GM10248 (cell line): ENCODE results near the gene VAT1L.

Experiments used
- CTCF ChIA-PET: fragments of 300-600 bp; sonication (Branson Sonifier 250); formaldehyde crosslinking; extraction: SDS; loops from one replicate; lab custom pipeline; 2021; ENCODE audit warnings: antibody characterized with exemption; lab: Yijun Ruan, JAX
- POLR2A ChIA-PET: fragments of 350-650 bp; sonication (Branson Sonifier 250); formaldehyde crosslinking; extraction: SDS; loops from one replicate; lab custom pipeline; 2020; ENCODE audit warnings: antibody characterized with exemption; lab: Yijun Ruan, JAX
- DNase-seq: peaks from one replicate; pipeline ENCODE4 v3.0.0; 2012; ENCODE audit errors: extremely low spot score
- CTCF ChIP-seq: IDR thresholded peaks from 2 replicates; pipeline ENCODE4 v1.5.1; 2012; ENCODE audit warnings: mild to moderate bottlenecking, low read depth; ENCODE audit errors: extremely low read depth, missing control alignments, control extremely low read depth

VAT1L gene

GRCh38 chr16:77748421-77749005, 39.9 kb upstream of the VAT1L start:
- ChIA-PET POLR2A (no interaction called here), CTCF (no interaction called here)
- DNase-seq, result no peak
- TF ChIP-seq CTCF, result no peak

- no peak for DNase-seq
- POLR2A ChIA-PET, result no interaction called here
- TF ChIP-seq CTCF, result no peak
- CTCF ChIA-PET, result interaction anchor here (0.8 to 1.7 kb wide), 2 partner anchors 12 to 17 kb away, joined by 3 to 6 read pairs; no protein-coding TSS in a partner anchor
These were observed 38.9 kb upstream of the VAT1L start for GRCh38 chr16:77749415-77749814.

GRCh38 chr16:77758046-77758445, 30.3 kb upstream of the VAT1L start:
- no peak for DNase-seq
- CTCF ChIA-PET, result no interaction called here
- TF ChIP-seq CTCF, result no peak
- POLR2A ChIA-PET, result no interaction called here

- DNase-seq, result no peak
- CTCF ChIA-PET, result no interaction called here
- no peak for TF ChIP-seq CTCF
- POLR2A ChIA-PET, result no interaction called here
These were observed 29.9 kb upstream of the VAT1L start for GRCh38 chr16:77758508-77758907.

GRCh38 chr16:77759201-77759600, 29.2 kb upstream of the VAT1L start:
- POLR2A ChIA-PET, result no interaction called here
- no peak for DNase-seq
- CTCF ChIA-PET, result interaction anchor here (1.5 kb wide), 1 partner anchor 27 kb away, joined by 3 read pairs; no protein-coding TSS in a partner anchor
- no peak for TF ChIP-seq CTCF

- TF ChIP-seq CTCF, result no peak
- ChIA-PET CTCF (interaction anchor here (0.8 to 1.5 kb wide), 2 partner anchors 10 to 27 kb away, joined by 3 read pairs; no protein-coding TSS in a partner anchor), POLR2A (no interaction called here)
- DNase-seq, result no peak
These were observed 28.5 kb upstream of the VAT1L start for GRCh38 chr16:77759821-77760220.
